ENCODE measurements around the gene ZNF789.

ZNF789 gene

GRCh38 chr7:99514050-99514449 lies 41.4 kb downstream of the ZNF789 start:
- no peak for DNase-seq

- no peak for DNase-seq
Observed at GRCh38 chr7:99521399-99521798, 48.7 kb downstream of the ZNF789 start.

DNA sequence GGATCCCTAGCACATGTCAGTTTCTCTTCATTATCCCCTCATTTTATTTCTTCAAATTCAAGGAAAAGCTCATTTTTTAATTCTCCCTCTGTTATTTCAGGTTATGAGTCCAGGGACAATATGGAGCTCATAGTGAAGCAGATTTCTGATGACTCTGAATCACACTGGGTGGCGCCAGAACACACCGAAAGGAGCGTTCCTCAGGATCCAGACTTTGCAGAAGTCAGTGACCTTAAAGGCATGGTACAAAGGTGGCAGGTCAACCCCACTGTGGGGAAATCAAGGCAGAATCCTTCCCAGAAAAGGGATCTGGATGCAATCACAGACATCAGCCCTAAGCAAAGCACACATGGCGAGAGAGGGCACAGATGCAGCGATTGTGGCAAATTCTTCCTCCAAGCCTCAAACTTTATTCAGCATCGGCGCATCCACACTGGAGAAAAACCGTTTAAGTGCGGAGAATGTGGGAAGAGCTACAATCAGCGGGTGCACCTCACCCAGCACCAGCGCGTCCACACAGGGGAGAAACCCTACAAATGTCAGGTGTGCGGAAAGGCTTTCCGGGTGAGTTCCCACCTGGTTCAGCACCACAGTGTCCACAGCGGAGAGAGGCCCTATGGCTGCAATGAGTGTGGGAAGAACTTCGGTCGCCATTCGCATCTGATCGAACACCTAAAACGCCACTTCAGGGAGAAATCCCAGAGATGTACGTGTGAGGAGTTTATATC lies 53.2 kb downstream of the ZNF789 start:
- DNase-seq = peak; percentile 7 to 16

GRCh38 chr7:99531354-99531765 lies 58.7 kb downstream of the ZNF789 start:
- no peak for DNase-seq

DNA sequence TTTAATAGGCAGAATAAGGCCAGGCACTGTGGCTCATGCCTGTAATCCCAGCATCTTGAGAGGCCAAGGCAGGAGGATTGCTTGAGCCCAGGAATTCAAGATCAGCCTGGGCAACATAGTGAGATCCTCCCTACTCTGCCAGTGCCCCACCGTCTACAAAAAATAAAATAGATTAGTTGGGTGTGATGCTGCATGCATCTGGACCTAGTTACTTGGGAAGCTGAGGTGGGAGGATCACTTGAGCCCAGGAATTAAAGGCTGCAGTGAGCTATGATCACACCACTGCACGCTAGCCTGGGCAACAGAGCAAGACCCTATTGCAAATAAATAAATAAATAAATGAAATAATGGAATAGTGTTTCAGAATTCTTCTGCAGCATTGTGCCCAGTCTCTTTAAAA lies 63.0 kb downstream of the ZNF789 start:
- no peak for DNase-seq

Data from CD4-positive, alpha-beta T cell treated with Interleukin-1 beta for 1 hour (primary cell).